ENCODE measurements around the gene MZT2B. TPM values are rescaled to one million over a fixed set of nuclear protein-coding genes. Genes with fewer than 3 reads are reported as not detected.
"Not testable (repeated sequence)": the region's sequence is repeated elsewhere in the genome, so short reads cannot be mapped to it uniquely, and the experiment has no call there.

MZT2B gene
- total RNA-seq, 1 donor from 2014 or later: 217 TPM

DNA sequence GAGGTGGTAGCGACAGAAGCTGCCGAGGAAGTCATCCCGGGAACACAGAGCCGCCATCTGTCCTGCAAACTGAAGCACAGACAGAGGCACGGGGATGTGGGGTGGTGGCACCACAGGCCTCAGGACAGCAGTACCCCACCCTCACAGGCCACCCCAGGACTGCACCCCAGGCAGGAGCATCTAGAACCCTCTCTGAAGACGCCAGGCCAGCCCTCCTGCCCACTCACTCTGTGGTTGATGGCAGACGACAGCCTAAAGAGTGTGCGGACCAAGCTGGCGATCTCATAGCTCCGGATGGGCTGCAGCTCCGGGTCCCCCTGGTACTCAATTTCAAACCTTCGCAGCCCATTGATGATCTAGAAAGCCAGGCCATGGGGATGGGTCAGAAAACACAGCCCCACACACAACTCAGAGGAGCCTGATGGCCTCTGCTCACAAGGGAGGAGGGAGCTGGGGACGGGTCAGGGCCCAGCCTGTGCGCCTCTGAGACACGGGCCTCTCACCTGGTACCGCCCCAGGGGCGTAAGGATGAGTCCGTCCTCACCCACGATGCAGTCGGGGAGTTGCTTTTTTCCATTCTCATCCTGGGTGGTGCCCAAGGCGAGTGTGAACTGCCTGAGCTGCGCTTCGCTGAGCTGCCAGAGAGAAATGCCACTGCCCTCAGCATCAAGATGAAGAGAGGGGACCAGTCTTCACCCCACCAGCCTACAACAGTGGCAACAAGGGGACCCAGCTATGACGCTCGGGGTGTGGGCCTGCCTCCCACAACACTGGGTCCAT, 29.1 kb upstream of the MZT2B start:
- no peak for DNase-seq (ENCODE audit: low spot score in 2 of 2, unreplicated experiment in 2 of 2)
- TF ChIP-seq, protein P1, sequence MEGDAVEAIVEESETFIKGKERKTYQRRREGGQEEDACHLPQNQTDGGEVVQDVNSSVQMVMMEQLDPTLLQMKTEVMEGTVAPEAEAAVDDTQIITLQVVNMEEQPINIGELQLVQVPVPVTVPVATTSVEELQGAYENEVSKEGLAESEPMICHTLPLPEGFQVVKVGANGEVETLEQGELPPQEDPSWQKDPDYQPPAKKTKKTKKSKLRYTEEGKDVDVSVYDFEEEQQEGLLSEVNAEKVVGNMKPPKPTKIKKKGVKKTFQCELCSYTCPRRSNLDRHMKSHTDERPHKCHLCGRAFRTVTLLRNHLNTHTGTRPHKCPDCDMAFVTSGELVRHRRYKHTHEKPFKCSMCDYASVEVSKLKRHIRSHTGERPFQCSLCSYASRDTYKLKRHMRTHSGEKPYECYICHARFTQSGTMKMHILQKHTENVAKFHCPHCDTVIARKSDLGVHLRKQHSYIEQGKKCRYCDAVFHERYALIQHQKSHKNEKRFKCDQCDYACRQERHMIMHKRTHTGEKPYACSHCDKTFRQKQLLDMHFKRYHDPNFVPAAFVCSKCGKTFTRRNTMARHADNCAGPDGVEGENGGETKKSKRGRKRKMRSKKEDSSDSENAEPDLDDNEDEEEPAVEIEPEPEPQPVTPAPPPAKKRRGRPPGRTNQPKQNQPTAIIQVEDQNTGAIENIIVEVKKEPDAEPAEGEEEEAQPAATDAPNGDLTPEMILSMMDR (IDR thresholded peaks at IDR 0.05; ENCODE audit: unreplicated experiment): no peak
- no peaks in the 10 kb centered on the region for H3K9me3 Mint-ChIP-seq
- no peaks in the 10 kb centered on the region for H3K27me3 Mint-ChIP-seq (ENCODE audit: low read depth)
- H3K4me3 Mint-ChIP-seq: no peak overlapping the region
- H3K27ac Mint-ChIP-seq: no peak overlapping the region
- no peaks in the 10 kb centered on the region for H3K4me1 Mint-ChIP-seq
- peaks cover 7% of the 10 kb centered on the region for H3K36me3 Mint-ChIP-seq

GRCh38 chr2:130153721-130154422, 28.2 kb upstream of the MZT2B start:
- not testable (repeated sequence) for H3K27ac Mint-ChIP-seq; H3K27me3 Mint-ChIP-seq (ENCODE audit: low read depth); H3K4me3 Mint-ChIP-seq; H3K4me1 Mint-ChIP-seq; DNase-seq (ENCODE audit: low spot score in 2 of 2, unreplicated experiment in 2 of 2); H3K36me3 Mint-ChIP-seq; H3K9me3 Mint-ChIP-seq

DNA sequence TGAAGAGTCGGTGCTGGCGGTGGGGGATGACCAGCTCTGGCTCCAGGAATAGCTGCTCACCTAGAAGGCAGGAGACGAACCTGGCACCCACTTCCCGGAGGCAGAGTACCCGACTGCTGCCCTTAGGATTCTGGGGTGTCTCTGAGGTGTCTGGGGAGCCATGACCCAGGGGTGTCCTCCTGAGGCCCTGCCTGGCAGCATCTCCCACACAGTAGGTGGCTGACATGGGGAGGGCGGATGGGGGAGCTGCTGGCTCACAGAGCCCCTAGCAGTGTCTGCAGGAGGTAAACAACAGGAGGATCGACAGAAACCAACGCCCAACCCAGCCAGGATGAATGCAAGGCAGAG, 27.7 kb upstream of the MZT2B start:
- not testable (repeated sequence) for DNase-seq (ENCODE audit: low spot score in 2 of 2, unreplicated experiment in 2 of 2); H3K27me3 Mint-ChIP-seq (ENCODE audit: low read depth); H3K36me3 Mint-ChIP-seq; H3K9me3 Mint-ChIP-seq; H3K27ac Mint-ChIP-seq; H3K4me3 Mint-ChIP-seq; H3K4me1 Mint-ChIP-seq

DNA sequence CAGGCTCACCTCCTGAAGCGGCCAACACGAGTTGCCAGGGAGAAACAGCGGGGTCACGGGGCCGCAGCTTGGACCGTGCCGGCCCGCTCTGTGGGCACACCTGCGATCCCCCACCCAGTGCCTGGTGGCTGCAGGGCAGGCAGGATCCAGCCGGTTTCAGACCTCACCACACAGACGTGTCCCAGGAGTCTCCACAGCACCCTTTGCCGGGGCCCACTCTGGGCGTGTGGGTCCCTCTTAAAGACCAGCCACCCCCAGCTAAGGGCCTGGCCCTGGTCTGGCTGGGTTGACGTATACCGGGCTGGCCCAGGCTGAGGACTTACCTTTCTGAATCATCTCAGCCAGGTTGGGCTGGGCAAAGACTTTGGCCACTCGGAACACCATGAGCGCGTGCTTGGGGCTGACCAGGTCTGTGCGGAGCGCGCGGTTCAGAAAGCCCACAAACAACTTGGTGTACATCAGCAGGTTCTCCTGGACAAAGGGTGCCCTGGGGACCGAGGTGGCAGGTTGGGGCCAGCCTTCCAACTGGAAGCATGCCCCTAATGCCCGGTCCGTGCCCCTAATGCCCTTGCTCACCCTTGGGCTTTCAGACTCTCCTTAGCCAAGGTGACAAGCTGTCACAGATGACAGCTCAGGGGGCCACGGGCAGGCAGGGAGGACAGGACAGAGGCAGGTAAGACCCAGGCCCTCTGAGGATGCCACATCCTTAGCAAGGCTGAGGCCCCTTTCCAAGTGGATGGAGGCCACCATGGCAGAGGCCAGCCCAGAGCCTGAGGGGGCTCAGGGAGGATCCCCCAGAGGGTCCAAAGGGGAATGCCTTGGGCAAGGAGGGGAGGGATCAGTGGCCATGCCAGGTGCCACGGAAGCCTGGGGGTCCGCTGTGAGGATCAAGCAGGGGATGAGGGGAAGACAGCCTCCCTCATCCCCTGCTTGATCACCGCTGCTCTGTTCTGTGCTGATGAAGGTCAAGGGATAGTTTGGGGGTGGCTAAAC, 27.0 kb upstream of the MZT2B start:
- H3K9me3 Mint-ChIP-seq: no peaks in the 10 kb centered on the region
- no peak overlapping the region for H3K4me3 Mint-ChIP-seq
- no peak overlapping the region for H3K27ac Mint-ChIP-seq
- TF ChIP-seq, protein P1 (IDR thresholded peaks at IDR 0.05; ENCODE audit: unreplicated experiment): no peak
- DNase-seq (ENCODE audit: low spot score in 2 of 2, unreplicated experiment in 2 of 2): no peak
- H3K36me3 Mint-ChIP-seq: peaks cover 8% of the 10 kb centered on the region
- no peaks in the 10 kb centered on the region for H3K27me3 Mint-ChIP-seq (ENCODE audit: low read depth)
- H3K4me1 Mint-ChIP-seq: no peaks in the 10 kb centered on the region

DNA sequence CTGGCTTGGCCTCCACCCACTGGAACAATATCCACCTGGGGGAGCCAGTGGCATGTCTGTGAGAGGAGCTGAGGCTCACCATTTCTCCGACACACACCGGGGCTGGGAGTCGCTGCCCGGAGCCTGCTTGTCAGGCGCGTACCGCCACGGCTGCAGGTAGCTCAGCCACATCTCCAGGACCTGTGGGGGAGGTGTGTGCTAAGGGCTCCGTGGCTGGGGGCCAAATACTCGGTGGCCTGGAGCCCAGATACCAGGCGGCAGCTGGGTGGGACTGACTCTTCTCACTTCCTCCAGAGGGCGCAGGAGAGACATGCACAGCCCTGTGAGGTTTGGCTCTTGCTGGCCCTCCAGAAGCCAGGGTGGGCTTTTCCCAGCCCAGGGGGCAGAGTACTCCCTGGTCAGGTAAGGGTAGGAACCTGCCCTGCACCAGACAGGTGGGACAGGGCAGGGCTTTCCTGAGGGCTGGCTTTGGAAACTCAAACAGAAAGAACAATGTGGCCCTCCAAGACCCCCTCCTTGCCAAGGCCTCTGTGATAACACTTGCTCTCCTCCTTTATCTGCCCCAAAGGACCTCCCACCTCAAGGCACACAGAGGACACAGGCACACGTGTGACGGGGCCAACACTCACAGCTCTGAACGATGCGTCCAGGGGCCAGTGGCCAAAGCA, 26.0 kb upstream of the MZT2B start:
- H3K27ac Mint-ChIP-seq; H3K4me1 Mint-ChIP-seq; H3K27me3 Mint-ChIP-seq (ENCODE audit: low read depth); H3K9me3 Mint-ChIP-seq; H3K4me3 Mint-ChIP-seq: not testable (repeated sequence)
- DNase-seq (ENCODE audit: low spot score in 2 of 2, unreplicated experiment in 2 of 2): peak in 1 of 2 experiments; percentile 58
- H3K36me3 Mint-ChIP-seq: peaks cover 11% of the 10 kb centered on the region

- H3K27me3 Mint-ChIP-seq (ENCODE audit: low read depth): no peaks in the 10 kb centered on the region
- DNase-seq (ENCODE audit: low spot score in 2 of 2, unreplicated experiment in 2 of 2): no peak
- TF ChIP-seq, protein P1 (IDR thresholded peaks at IDR 0.05; ENCODE audit: unreplicated experiment): no peak
- H3K4me3 Mint-ChIP-seq: no peak overlapping the region
- no peaks in the 10 kb centered on the region for H3K4me1 Mint-ChIP-seq
- H3K36me3 Mint-ChIP-seq: peaks cover 11% of the 10 kb centered on the region
- H3K27ac Mint-ChIP-seq: no peak overlapping the region
- H3K9me3 Mint-ChIP-seq: no peaks in the 10 kb centered on the region
These were observed 25.4 kb upstream of the MZT2B start for GRCh38 chr2:130156624-130157004.

- H3K36me3 Mint-ChIP-seq: peaks cover 11% of the 10 kb centered on the region
- not testable (repeated sequence) for H3K27ac Mint-ChIP-seq; H3K4me3 Mint-ChIP-seq; H3K4me1 Mint-ChIP-seq; H3K9me3 Mint-ChIP-seq; H3K27me3 Mint-ChIP-seq (ENCODE audit: low read depth); DNase-seq (ENCODE audit: low spot score in 2 of 2, unreplicated experiment in 2 of 2)
These were observed 24.7 kb upstream of the MZT2B start for GRCh38 chr2:130157354-130157753.

DNA sequence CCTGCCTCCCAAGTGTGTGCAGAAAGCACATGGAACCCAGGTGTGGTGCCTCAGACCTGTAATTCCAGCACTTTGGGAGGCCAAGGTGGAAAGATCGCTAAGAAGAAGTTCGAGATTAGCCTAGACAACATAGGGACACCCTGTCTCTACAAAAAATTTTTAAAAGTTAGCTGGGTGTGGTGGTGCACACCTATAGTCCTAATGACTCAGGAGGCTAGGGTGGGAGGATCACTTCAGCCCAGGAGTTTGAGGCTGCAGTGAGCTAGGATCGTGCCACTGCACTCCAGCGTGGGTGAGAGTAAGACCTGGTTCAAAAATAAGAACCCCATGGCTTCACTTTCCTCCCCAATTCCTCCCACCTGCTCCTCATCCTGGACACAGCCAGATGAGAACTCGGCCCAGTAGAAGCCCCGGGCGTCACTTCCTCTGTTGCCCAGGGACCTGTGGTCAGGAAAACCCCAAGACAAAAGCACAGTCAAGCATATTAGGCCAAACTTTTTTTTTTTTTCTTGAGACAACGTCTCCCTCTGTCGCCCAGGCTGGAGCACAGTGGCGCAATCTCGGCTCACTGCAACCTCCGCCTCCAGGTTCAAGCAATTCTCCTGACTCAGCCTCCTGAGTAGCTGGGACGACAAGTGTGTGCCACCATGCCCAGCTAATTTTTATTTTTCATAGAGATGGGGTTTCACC, 24.1 kb upstream of the MZT2B start:
- H3K9me3 Mint-ChIP-seq; H3K27ac Mint-ChIP-seq; DNase-seq (ENCODE audit: low spot score in 2 of 2, unreplicated experiment in 2 of 2); H3K4me3 Mint-ChIP-seq; H3K4me1 Mint-ChIP-seq; H3K27me3 Mint-ChIP-seq (ENCODE audit: low read depth): not testable (repeated sequence)
- peaks cover 10% of the 10 kb centered on the region for H3K36me3 Mint-ChIP-seq
